ENCODE measurements around the gene UBLCP1. TPM values are rescaled to one million over a fixed set of nuclear protein-coding genes. Genes with fewer than 3 reads are reported as not detected.

Gene UBLCP1
- polyA plus RNA-seq, 1 donor from 2014 or later: 42.5 TPM

DNA sequence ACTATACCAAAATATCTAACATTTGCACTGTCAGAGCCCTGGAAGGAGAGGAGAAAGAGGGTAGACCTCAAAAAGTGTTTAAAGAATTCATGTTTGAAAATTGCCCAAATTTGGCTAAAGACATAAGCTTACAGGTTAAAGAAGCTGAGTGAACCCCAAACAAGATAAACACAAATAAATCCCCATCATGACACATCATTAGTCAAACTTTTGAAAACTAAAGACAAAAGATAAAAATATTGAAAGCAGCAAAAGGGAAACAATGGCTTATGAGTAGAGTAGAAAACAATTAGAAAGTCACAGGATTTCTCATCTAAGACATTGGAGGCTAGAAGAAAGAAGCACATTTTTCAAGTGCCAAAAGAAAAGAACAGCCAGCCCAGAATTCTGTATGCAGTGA is 6.1 kb upstream of the UBLCP1 start:
- H3K79me2 ChIP-seq (replicated peaks; ENCODE audit: insufficient read depth, low read length): no peaks in the 10 kb centered on the region
- no peak overlapping the region for H3K9ac ChIP-seq (ENCODE audit: low read length)
- no peaks in the 10 kb centered on the region for H4K20me1 ChIP-seq (ENCODE audit: insufficient read depth)
- TF ChIP-seq EZH2 (IDR thresholded peaks at IDR 0.05; ENCODE audit: borderline replicate concordance, insufficient read depth, low read length, poor library complexity, severe bottlenecking) (no peak), EP300 (conservative IDR thresholded peaks at IDR 0.05; ENCODE audit: poor library complexity, severe bottlenecking) (no peak), SMC3 (conservative IDR thresholded peaks at IDR 0.05; ENCODE audit: poor library complexity) (no peak), POLR2AphosphoS5 (IDR thresholded peaks at IDR 0.05) (no peak), RAD21 (conservative IDR thresholded peaks at IDR 0.05) (no peak), MXI1 (conservative IDR thresholded peaks at IDR 0.05; ENCODE audit: poor library complexity, severe bottlenecking) (no peak), TAF1 (IDR thresholded peaks at IDR 0.05; ENCODE audit: low read depth) (no peak), CTCF (IDR thresholded peaks at IDR 0.05; ENCODE audit: poor library complexity, severe bottlenecking) (no peak)
- TF ChIP-seq, protein P1, sequence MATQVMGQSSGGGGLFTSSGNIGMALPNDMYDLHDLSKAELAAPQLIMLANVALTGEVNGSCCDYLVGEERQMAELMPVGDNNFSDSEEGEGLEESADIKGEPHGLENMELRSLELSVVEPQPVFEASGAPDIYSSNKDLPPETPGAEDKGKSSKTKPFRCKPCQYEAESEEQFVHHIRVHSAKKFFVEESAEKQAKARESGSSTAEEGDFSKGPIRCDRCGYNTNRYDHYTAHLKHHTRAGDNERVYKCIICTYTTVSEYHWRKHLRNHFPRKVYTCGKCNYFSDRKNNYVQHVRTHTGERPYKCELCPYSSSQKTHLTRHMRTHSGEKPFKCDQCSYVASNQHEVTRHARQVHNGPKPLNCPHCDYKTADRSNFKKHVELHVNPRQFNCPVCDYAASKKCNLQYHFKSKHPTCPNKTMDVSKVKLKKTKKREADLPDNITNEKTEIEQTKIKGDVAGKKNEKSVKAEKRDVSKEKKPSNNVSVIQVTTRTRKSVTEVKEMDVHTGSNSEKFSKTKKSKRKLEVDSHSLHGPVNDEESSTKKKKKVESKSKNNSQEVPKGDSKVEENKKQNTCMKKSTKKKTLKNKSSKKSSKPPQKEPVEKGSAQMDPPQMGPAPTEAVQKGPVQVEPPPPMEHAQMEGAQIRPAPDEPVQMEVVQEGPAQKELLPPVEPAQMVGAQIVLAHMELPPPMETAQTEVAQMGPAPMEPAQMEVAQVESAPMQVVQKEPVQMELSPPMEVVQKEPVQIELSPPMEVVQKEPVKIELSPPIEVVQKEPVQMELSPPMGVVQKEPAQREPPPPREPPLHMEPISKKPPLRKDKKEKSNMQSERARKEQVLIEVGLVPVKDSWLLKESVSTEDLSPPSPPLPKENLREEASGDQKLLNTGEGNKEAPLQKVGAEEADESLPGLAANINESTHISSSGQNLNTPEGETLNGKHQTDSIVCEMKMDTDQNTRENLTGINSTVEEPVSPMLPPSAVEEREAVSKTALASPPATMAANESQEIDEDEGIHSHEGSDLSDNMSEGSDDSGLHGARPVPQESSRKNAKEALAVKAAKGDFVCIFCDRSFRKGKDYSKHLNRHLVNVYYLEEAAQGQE (IDR thresholded peaks at IDR 0.05; ENCODE audit: borderline replicate concordance): no peak
- H3F3A ChIP-seq (ENCODE audit: insufficient read depth, low read length, poor library complexity, severe bottlenecking): no peaks in the 10 kb centered on the region
- no peak overlapping the region for H3K4me2 ChIP-seq (ENCODE audit: low read length)
- no peaks in the 10 kb centered on the region for H3K27me3 ChIP-seq (ENCODE audit: insufficient read depth, low read depth, low read length)
- H3K36me3 ChIP-seq (ENCODE audit: insufficient read depth, low read length): no peaks in the 10 kb centered on the region
- no peak overlapping the region for H3K4me3 ChIP-seq (ENCODE audit: low read length)
- no peaks in the 10 kb centered on the region for H3K9me3 ChIP-seq (ENCODE audit: low read length)
- H3K9me2 ChIP-seq (ENCODE audit: insufficient read depth, low read length): no peaks in the 10 kb centered on the region
- no peak overlapping the region for H2AFZ ChIP-seq (ENCODE audit: low read depth, low read length)
- no peak overlapping the region for H3K27ac ChIP-seq (ENCODE audit: low read length)

DNA sequence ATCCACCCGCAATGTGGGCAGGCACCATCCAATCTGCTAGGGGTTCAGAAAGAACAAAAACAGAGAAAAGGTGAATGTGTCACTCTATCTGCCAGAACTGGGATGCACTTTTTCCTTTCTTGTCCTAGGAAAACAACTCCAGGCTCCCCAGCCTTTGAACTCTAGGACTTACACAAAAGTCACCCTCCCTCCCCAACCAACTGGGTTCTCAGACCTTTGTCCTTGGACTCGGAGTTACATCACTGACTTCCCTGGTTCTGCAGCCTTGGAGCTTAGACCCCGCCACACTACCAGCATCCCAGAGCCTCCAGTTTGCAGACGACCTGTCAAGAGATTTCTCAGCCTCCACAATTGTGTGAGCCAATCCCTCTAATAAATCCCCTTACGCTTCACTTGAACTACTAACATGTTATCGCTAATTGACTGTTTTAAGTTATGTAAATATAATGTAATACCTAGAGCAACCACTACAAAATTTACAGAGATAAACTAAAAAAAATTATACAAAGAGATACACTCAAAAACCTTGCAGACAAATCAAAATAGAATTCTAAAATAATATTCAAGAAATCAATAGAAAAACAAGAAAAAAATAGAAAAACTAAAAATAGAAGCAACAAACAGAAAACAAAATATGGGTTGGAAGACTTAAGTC is 5.3 kb upstream of the UBLCP1 start:
- H2AFZ ChIP-seq (ENCODE audit: low read depth, low read length): no peak overlapping the region
- H3K9me2 ChIP-seq (ENCODE audit: insufficient read depth, low read length): no peaks in the 10 kb centered on the region
- H3K4me2 ChIP-seq (ENCODE audit: low read length): no peak overlapping the region
- no peaks in the 10 kb centered on the region for H3F3A ChIP-seq (ENCODE audit: insufficient read depth, low read length, poor library complexity, severe bottlenecking)
- H3K9ac ChIP-seq (ENCODE audit: low read length): no peak overlapping the region
- H3K79me2 ChIP-seq (replicated peaks; ENCODE audit: insufficient read depth, low read length): no peaks in the 10 kb centered on the region
- H4K20me1 ChIP-seq (ENCODE audit: insufficient read depth): no peaks in the 10 kb centered on the region
- TF ChIP-seq MXI1 (conservative IDR thresholded peaks at IDR 0.05; ENCODE audit: poor library complexity, severe bottlenecking) (no peak), CTCF (IDR thresholded peaks at IDR 0.05; ENCODE audit: poor library complexity, severe bottlenecking) (no peak), SMC3 (conservative IDR thresholded peaks at IDR 0.05; ENCODE audit: poor library complexity) (no peak), EP300 (conservative IDR thresholded peaks at IDR 0.05; ENCODE audit: poor library complexity, severe bottlenecking) (no peak), RAD21 (conservative IDR thresholded peaks at IDR 0.05) (no peak), POLR2AphosphoS5 (IDR thresholded peaks at IDR 0.05) (no peak), TAF1 (IDR thresholded peaks at IDR 0.05; ENCODE audit: low read depth) (no peak), EZH2 (IDR thresholded peaks at IDR 0.05; ENCODE audit: borderline replicate concordance, insufficient read depth, low read length, poor library complexity, severe bottlenecking) (no peak)
- TF ChIP-seq, protein P1 (IDR thresholded peaks at IDR 0.05; ENCODE audit: borderline replicate concordance): no peak
- H3K4me3 ChIP-seq (ENCODE audit: low read length): no peak overlapping the region
- no peak overlapping the region for H3K27ac ChIP-seq (ENCODE audit: low read length)
- H3K9me3 ChIP-seq (ENCODE audit: low read length): no peaks in the 10 kb centered on the region
- no peaks in the 10 kb centered on the region for H3K36me3 ChIP-seq (ENCODE audit: insufficient read depth, low read length)
- no peaks in the 10 kb centered on the region for H3K27me3 ChIP-seq (ENCODE audit: insufficient read depth, low read depth, low read length)
